Astrocyte (in vitro differentiated cells and primary cell): ENCODE data around the gene PLXNC1.

Experiments
- CTCF ChIP-seq: IDR thresholded peaks from 2 replicates; pipeline ENCODE4 v1.5.1; 2011; ENCODE audit warnings: low read depth, mild to moderate bottlenecking, inconsistent platforms, low read length, moderate library complexity; ENCODE audit not compliant: insufficient read depth
- EZH2 ChIP-seq: IDR thresholded peaks from 2 replicates; pipeline ENCODE4 v1.6.1; 2012; ENCODE audit warnings: mild to moderate bottlenecking, low read length, inconsistent platforms; ENCODE audit not compliant: insufficient read depth

GRCh38 chr12:94245631-94246383, 97.4 kb downstream of the PLXNC1 start:
- TF ChIP-seq CTCF (no peak), EZH2 (no peak)
